ENCODE results near the gene MRPL53. TPM values are rescaled to one million over a fixed set of nuclear protein-coding genes. Genes with fewer than 3 reads are reported as not detected.

Gene MRPL53
- total RNA-seq, 1 experiment from 2014 or later = 86.9 TPM

DNA sequence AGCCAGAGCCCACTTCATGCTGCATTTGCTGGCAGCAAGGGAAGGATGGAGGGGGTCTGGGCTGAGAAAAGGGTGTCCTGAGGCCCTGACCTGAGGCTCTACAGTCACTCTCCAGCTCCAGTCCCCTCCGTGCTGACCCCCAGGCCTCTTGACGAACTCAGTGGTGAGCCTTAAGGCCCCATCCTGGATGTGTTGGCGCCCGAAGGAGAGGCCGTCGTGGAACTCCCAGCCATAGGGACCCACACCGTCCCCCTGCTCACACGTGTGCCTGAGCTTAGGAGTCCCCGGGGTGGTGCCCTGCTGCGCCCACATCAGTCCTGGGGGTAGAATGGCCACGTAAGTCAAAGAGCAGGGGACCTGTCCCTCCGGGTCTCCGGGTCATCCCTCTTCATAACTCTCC, 8.1 kb downstream of the MRPL53 start:
- H3K36me3 ChIP-seq (ENCODE audit: low read depth, low read length) = peaks cover 5% of the 10 kb centered on the region; the same call in 1 of the 2 replicates
- TSS peak; percentile 25 for BruUV-seq (replicated peaks)
- intact Hi-C loops (cut with micrococcal nuclease) = no loop called here

DNA sequence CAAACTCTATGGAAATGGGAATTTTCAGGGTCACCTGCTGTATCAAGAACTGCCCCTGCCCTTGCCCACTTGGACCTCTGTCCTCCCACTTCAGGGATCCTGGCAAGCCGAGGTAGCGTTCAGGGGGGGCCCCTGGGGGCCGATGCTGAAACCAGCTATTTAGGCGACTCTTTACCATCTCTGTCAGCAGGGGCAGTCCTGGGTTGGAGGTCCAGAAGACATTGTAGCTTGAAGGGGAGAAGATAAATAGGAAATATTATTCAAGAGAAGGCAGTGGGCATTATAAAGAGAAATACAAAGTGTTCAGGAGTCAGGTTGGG, 9.7 kb downstream of the MRPL53 start:
- no peaks in the 10 kb centered on the region for H4K20me1 ChIP-seq (ENCODE audit: low read length)
- no peaks in the 10 kb centered on the region for H3K9me3 ChIP-seq (ENCODE audit: low read length)
- no peaks in the 10 kb centered on the region for H3K27me3 ChIP-seq (ENCODE audit: low read length)
- TF ChIP-seq EZH2phosphoT487 (IDR thresholded peaks at IDR 0.05; ENCODE audit: borderline replicate concordance, low read length) (no peak), EZH2 (IDR thresholded peaks at IDR 0.05; ENCODE audit: low read length, unreplicated experiment) (no peak)
- TF ChIP-seq, protein P1, sequence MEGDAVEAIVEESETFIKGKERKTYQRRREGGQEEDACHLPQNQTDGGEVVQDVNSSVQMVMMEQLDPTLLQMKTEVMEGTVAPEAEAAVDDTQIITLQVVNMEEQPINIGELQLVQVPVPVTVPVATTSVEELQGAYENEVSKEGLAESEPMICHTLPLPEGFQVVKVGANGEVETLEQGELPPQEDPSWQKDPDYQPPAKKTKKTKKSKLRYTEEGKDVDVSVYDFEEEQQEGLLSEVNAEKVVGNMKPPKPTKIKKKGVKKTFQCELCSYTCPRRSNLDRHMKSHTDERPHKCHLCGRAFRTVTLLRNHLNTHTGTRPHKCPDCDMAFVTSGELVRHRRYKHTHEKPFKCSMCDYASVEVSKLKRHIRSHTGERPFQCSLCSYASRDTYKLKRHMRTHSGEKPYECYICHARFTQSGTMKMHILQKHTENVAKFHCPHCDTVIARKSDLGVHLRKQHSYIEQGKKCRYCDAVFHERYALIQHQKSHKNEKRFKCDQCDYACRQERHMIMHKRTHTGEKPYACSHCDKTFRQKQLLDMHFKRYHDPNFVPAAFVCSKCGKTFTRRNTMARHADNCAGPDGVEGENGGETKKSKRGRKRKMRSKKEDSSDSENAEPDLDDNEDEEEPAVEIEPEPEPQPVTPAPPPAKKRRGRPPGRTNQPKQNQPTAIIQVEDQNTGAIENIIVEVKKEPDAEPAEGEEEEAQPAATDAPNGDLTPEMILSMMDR (conservative IDR thresholded peaks at IDR 0.05; ENCODE audit: low read depth, low read length) = no peak
- no peak overlapping the region for H2AFZ ChIP-seq (ENCODE audit: low read length)
- no peaks in the 10 kb centered on the region for H3F3A ChIP-seq (ENCODE audit: low read length, unreplicated experiment)
- no peak overlapping the region for H3K4me3 ChIP-seq (ENCODE audit: low read length)
- peaks cover 11% of the 10 kb centered on the region; the same call in 1 of the 2 replicates for H3K4me1 ChIP-seq (ENCODE audit: insufficient read depth, low read length)
- H3K9ac ChIP-seq (ENCODE audit: low read length) = no peak overlapping the region
- ChIA-PET POLR2A (ENCODE audit: unreplicated experiment) (no interaction called here), CTCF (no interaction called here)
- ATAC-seq (no peak), DNase-seq (no peak)
- H3K9me2 ChIP-seq (replicated peaks; ENCODE audit: low read length) = no peaks in the 10 kb centered on the region
- intact Hi-C loops (cut with micrococcal nuclease) = no loop called here
- BruUV-seq (replicated peaks) = no TSS peak
- H3K36me3 ChIP-seq (ENCODE audit: low read depth, low read length) = peaks cover 5% of the 10 kb centered on the region; the same call in 1 of the 2 replicates
- H3K27ac ChIP-seq (ENCODE audit: low read length) = no peak overlapping the region
- no peak overlapping the region for H3K4me2 ChIP-seq (ENCODE audit: low read length)
- H3K79me2 ChIP-seq (ENCODE audit: low read length) = peaks cover 43% of the 10 kb centered on the region

More for the DNA sequence above, 8.1 kb downstream of the MRPL53 start:
- ChIA-PET CTCF (no interaction called here), POLR2A (ENCODE audit: unreplicated experiment) (no interaction called here)
- DNase-seq (no peak), ATAC-seq (peak; percentile 4; the same call in 1 of the 2 replicates)
- Histone ChIP-seq H3K79me2 (ENCODE audit: low read length) (peaks cover 35% of the 10 kb centered on the region), H3K9ac (ENCODE audit: low read length) (peak overlapping the region; percentile 88), H3K4me3 (ENCODE audit: low read length) (peak overlapping the region; percentile 94), H3K27ac (ENCODE audit: low read length) (no peak overlapping the region), H3K9me2 (replicated peaks; ENCODE audit: low read length) (no peaks in the 10 kb centered on the region), H3K9me3 (ENCODE audit: low read length) (no peaks in the 10 kb centered on the region), H3K4me1 (ENCODE audit: insufficient read depth, low read length) (peaks cover 10% of the 10 kb centered on the region; the same call in 1 of the 2 replicates), H3F3A (ENCODE audit: low read length, unreplicated experiment) (no peaks in the 10 kb centered on the region), H3K4me2 (ENCODE audit: low read length) (peak overlapping the region; percentile 100), H2AFZ (ENCODE audit: low read length) (peak overlapping the region; percentile 95), H3K27me3 (ENCODE audit: low read length) (no peaks in the 10 kb centered on the region), H4K20me1 (ENCODE audit: low read length) (no peaks in the 10 kb centered on the region)
- TF ChIP-seq, protein P1 (conservative IDR thresholded peaks at IDR 0.05; ENCODE audit: low read depth, low read length) = no peak
- no peak for TF ChIP-seq EZH2phosphoT487 (IDR thresholded peaks at IDR 0.05; ENCODE audit: borderline replicate concordance, low read length)

DNA sequence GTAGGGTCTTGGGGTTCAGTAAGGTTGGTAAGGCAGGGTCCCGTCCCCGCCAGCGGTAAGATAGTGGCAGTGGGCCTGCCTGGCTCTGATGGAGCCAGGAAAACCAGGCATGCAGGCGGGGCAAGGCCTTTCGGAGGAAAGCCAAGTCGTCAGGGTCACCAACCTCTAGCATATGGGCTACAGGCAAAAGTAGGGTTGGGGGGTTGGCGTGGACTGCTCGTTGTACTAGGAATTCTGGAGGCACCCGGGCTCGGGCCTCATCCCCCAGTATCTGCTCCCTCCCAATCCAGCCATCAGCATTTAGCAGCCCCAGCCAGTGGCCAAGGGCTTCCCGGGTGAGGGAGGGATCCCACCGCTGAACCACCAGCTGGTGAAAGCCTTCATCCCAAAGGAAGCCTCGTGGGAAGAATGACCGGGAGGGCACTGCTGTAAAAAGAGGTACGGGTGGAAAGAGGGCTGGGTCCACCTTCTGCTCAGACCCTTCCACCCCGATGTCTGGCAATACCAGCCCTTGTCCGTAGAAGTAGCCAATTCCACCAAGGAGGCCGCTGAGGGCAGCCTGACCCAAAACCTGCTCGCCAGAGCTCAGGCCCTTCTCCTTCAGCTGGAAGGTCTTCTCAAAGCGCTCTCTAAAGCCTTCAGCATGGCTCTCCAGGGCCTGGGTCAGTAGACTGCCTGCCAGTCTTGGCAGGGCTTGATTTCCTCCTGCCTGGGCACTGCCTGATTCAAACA, 10.3 kb downstream of the MRPL53 start:
- Histone ChIP-seq H3K4me3 (ENCODE audit: low read length) (no peak overlapping the region), H3K36me3 (ENCODE audit: low read depth, low read length) (peaks cover 5% of the 10 kb centered on the region; the same call in 1 of the 2 replicates), H4K20me1 (ENCODE audit: low read length) (no peaks in the 10 kb centered on the region), H3K27me3 (ENCODE audit: low read length) (no peaks in the 10 kb centered on the region), H3K9ac (ENCODE audit: low read length) (no peak overlapping the region), H3K27ac (ENCODE audit: low read length) (no peak overlapping the region), H3K9me3 (ENCODE audit: low read length) (no peaks in the 10 kb centered on the region), H2AFZ (ENCODE audit: low read length) (no peak overlapping the region), H3K4me2 (ENCODE audit: low read length) (no peak overlapping the region), H3K79me2 (ENCODE audit: low read length) (peaks cover 43% of the 10 kb centered on the region), H3F3A (ENCODE audit: low read length, unreplicated experiment) (no peaks in the 10 kb centered on the region), H3K9me2 (replicated peaks; ENCODE audit: low read length) (no peaks in the 10 kb centered on the region), H3K4me1 (ENCODE audit: insufficient read depth, low read length) (peaks cover 11% of the 10 kb centered on the region; the same call in 1 of the 2 replicates)
- intact Hi-C loops (cut with micrococcal nuclease) = no loop called here
- ChIA-PET CTCF (no interaction called here), POLR2A (ENCODE audit: unreplicated experiment) (no interaction called here)
- DNase-seq = no peak
- ATAC-seq = no peak
- no TSS peak for BruUV-seq (replicated peaks)
- no peak for TF ChIP-seq EZH2 (IDR thresholded peaks at IDR 0.05; ENCODE audit: low read length, unreplicated experiment)
- no peak for TF ChIP-seq EZH2phosphoT487 (IDR thresholded peaks at IDR 0.05; ENCODE audit: borderline replicate concordance, low read length)
- TF ChIP-seq, protein P1 (conservative IDR thresholded peaks at IDR 0.05; ENCODE audit: low read depth, low read length) = no peak

Measured in PC-3 (cell line).